ENCODE measurements around the gene FIGNL1. TPM values are rescaled to one million over a fixed set of nuclear protein-coding genes. Genes with fewer than 3 reads are reported as not detected.
A peak's percentile ranks its signal among the peaks of the same experiment; 100 is the strongest.

FIGNL1 gene
- total and polyA plus RNA-seq, 11 donors: 1.9 to 5.8 (median 3.8) TPM

DNA sequence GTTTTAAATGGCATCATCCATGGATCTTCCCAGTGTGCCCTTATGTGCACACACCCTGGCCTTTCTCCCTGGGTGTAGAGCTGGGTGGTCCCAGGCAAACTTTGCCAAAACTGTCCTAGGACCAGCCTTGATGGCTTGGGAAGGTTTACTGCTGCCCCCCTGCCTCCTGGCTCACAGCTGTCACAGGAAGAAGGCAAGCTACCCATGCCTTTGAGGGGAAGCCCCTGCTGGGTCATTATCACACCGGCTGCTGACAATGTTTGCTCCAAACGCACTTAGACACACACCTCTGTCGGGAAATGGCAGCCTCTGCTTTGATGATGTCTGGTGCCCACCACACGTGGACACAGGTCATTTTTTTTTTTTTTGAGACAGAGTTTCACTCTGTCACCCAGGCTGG is 25.2 kb upstream of the FIGNL1 start:
- no peaks in the 10 kb centered on the region for H3K36me3 ChIP-seq
- ATAC-seq (no peak), DNase-seq (no peak)
- intact Hi-C loops (cut with DNase I): loop anchor here in 3 of 10 donors (10.0 kb wide), 1 partner anchor 119 kb away; no protein-coding TSS in a partner anchor
- 36 to 54% (median 39%) methylated on average over 1 to 4 of the region's 4 CpGs for WGBS, 4 donors
- no peaks in the 10 kb centered on the region for H3K4me1 ChIP-seq
- no peaks in the 10 kb centered on the region for H3K27me3 ChIP-seq
- no peak for TF ChIP-seq POLR2A (IDR thresholded peaks at IDR 0.05)
- H3K27ac ChIP-seq: no peak overlapping the region
- H3K9me3 ChIP-seq: no peaks in the 10 kb centered on the region
- no peak overlapping the region for H3K4me3 ChIP-seq

DNA sequence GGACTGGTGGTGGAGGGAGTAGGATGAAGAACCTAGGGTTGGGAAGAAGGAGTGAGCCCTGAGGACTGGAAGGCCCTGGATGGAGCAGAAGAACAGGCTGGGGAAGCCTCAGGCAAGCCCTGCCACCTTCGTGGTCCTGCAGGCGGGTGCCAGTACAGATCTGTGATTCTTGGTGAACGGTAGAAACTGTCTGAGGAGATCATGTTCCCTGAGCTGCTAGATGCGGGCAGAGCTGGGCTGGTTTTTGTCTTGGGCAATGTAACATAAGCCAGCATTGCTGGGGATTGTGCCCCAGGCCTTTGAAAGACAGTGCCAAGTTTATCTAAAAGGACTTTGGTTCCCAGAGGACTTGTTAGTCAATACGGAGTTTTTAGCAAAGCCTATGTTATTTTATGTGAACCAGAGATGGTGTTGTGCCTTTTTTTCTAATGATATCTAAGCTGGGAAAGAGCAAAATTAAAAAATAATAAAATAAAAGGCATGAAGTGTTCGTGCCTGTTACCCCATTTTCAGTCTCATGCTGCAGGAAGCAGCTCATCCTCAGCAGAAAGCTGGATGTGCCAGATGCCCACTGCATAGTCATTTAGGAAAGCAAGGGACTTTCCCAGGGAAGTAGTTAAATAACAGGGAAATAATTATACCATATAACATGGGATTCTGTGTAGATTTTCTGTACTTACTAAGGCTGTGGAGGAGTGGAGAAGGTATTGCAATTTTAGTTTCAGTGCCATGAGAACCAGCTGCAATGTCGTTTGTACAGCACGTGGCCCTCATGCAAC is 24.4 kb upstream of the FIGNL1 start:
- no peaks in the 10 kb centered on the region for H3K9me3 ChIP-seq
- 67 to 77% (median 69%) methylated on average over 8 of the region's 8 CpGs for WGBS, 4 donors
- TF ChIP-seq POLR2A (IDR thresholded peaks at IDR 0.05): no peak
- TF ChIP-seq, protein P1, sequence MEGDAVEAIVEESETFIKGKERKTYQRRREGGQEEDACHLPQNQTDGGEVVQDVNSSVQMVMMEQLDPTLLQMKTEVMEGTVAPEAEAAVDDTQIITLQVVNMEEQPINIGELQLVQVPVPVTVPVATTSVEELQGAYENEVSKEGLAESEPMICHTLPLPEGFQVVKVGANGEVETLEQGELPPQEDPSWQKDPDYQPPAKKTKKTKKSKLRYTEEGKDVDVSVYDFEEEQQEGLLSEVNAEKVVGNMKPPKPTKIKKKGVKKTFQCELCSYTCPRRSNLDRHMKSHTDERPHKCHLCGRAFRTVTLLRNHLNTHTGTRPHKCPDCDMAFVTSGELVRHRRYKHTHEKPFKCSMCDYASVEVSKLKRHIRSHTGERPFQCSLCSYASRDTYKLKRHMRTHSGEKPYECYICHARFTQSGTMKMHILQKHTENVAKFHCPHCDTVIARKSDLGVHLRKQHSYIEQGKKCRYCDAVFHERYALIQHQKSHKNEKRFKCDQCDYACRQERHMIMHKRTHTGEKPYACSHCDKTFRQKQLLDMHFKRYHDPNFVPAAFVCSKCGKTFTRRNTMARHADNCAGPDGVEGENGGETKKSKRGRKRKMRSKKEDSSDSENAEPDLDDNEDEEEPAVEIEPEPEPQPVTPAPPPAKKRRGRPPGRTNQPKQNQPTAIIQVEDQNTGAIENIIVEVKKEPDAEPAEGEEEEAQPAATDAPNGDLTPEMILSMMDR (IDR thresholded peaks at IDR 0.05): no peak
- no peaks in the 10 kb centered on the region for H3K27me3 ChIP-seq
- peak overlapping the region in 1 of 12 donors; percentile 29 for H3K27ac ChIP-seq
- no peak for ATAC-seq
- no peak for DNase-seq
- intact Hi-C loops (cut with DNase I): loop anchor here in 4 of 10 donors (5.0 to 10.0 kb wide), 2 partner anchors 120 to 593 kb away; no protein-coding TSS in a partner anchor
- no peak overlapping the region for H3K4me3 ChIP-seq
- no peaks in the 10 kb centered on the region for H3K4me1 ChIP-seq
- H3K36me3 ChIP-seq: no peaks in the 10 kb centered on the region

DNA sequence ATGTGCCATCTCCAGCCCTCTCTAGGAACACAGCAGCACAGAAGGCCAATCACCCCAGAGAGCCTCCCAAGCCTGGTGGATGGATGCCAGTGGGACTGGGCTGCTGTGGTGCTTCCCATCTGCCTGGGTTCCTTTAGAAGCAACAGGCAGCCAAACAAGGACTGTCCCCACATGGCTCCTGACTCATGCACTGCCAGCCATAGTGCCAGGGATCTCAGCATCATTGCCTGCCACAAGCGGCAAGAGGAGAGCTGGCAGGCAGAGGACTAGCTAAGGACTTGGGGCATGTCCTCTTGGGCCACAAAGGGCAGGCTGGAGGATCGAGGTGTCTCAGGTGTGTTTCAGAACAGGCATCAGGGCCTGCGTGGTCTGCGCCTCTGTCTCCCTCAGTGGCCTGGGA is 23.4 kb upstream of the FIGNL1 start:
- intact Hi-C loops (cut with DNase I): loop anchor here in 4 of 10 donors (5.0 to 10.0 kb wide), 2 partner anchors 121 to 594 kb away; no protein-coding TSS in a partner anchor
- Histone ChIP-seq H3K27me3 (no peaks in the 10 kb centered on the region), H3K4me1 (no peaks in the 10 kb centered on the region), H3K9me3 (no peaks in the 10 kb centered on the region), H3K27ac (no peak overlapping the region), H3K4me3 (no peak overlapping the region), H3K36me3 (no peaks in the 10 kb centered on the region)
- DNase-seq (no peak), ATAC-seq (peak in 1 of 4 donors; percentile 33)
- no peak for TF ChIP-seq POLR2A (IDR thresholded peaks at IDR 0.05)
- TF ChIP-seq, protein P1 (IDR thresholded peaks at IDR 0.05): no peak
- WGBS, 4 donors: 89 to 100% (median 95%) methylated on average over 4 of the region's 4 CpGs

DNA sequence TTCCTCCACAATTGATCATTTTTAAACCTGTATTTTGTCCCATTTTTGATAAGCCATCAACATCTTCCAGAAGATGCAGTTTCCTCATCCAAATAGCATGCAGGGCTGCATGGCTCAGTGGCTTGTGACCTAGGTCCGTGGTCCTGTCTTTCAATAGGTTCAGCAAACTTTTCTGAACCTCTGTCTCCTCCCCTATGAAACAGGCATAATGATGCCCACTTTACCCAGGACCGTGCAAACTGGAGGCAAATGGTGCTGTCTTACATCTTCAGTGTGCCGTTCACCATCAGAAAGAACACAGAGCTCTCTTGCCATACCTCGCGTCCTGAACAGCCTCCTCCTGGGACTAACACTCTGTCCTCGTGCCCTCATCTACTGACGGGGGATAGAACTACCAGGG is 22.3 kb upstream of the FIGNL1 start:
- H3K27me3 ChIP-seq: peaks cover 0 to 5% (median 0%) of the 10 kb centered on the region in 9 donors
- no peak overlapping the region for H3K4me3 ChIP-seq
- intact Hi-C loops (cut with DNase I): loop anchor here in 4 of 10 donors (5.0 to 10.0 kb wide), 2 partner anchors 122 to 595 kb away; no protein-coding TSS in a partner anchor
- H3K4me1 ChIP-seq: peaks cover 0 to 8% (median 0%) of the 10 kb centered on the region in 12 donors
- DNase-seq: no peak
- WGBS, 4 donors: 90 to 94% (median 92%) methylated on average over 7 of the region's 7 CpGs
- ATAC-seq: no peak
- TF ChIP-seq, protein P1 (IDR thresholded peaks at IDR 0.05): no peak
- TF ChIP-seq POLR2A (IDR thresholded peaks at IDR 0.05): no peak
- no peak overlapping the region for H3K27ac ChIP-seq
- no peaks in the 10 kb centered on the region for H3K36me3 ChIP-seq
- H3K9me3 ChIP-seq: no peaks in the 10 kb centered on the region
